Stimulated activated CD4-positive, alpha-beta T cell treated with anti-CD3 and anti-CD28 coated beads, Interleukin-15, amount 100 ng/mL, for 1 hour (primary cell): ENCODE measurements around the gene ZXDA.
"Not testable (repeated sequence)": the region's sequence is repeated elsewhere in the genome, so short reads cannot be mapped to it uniquely, and the experiment has no call there.

ENCODE experiments used
- DNase-seq, 2 donors: peaks; one replicate each; pipeline ENCODE4 v3.0.0-alpha.2; 2020; ENCODE audit warnings: low read depth in 1 of 2, low spot score in 1 of 2

ZXDA gene, protein sequence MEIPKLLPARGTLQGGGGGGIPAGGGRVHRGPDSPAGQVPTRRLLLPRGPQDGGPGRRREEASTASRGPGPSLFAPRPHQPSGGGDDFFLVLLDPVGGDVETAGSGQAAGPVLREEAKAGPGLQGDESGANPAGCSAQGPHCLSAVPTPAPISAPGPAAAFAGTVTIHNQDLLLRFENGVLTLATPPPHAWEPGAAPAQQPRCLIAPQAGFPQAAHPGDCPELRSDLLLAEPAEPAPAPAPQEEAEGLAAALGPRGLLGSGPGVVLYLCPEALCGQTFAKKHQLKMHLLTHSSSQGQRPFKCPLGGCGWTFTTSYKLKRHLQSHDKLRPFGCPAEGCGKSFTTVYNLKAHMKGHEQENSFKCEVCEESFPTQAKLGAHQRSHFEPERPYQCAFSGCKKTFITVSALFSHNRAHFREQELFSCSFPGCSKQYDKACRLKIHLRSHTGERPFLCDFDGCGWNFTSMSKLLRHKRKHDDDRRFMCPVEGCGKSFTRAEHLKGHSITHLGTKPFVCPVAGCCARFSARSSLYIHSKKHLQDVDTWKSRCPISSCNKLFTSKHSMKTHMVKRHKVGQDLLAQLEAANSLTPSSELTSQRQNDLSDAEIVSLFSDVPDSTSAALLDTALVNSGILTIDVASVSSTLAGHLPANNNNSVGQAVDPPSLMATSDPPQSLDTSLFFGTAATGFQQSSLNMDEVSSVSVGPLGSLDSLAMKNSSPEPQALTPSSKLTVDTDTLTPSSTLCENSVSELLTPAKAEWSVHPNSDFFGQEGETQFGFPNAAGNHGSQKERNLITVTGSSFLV

DNA sequence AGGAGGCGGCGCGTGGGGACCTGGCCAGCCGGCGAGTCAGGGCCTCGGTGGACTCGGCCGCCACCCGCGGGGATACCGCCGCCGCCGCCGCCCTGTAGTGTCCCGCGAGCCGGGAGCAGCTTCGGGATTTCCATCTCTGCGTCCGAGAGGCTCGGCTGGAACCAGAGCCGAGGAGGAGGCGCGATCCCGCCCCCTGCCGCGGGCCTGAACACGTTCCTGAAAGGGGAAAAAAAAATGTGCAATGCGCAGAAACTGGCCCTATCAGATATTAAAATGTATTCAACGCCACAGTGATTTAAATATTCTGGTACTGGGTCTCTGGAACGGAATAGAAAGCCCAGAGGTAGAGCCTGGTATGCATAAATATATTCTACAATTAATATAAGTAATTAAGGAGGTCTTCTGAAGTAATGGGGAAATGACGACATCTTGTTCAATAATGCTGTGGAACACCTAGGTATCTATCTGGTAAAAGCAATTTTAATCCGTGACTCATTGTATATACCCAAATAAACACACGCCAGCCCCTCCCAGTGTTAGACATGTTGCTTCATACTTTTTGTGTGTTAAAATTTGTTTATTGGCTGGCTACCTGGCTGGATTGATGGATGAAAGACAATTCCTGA lies at the start of gene ZXDA:
Gene ZXDA (minus strand): TSS at position 172 of the 626 bp plus-strand sequence. CDS start 38 bp downstream, at position 134.
- not testable (repeated sequence) for DNase-seq

DNA sequence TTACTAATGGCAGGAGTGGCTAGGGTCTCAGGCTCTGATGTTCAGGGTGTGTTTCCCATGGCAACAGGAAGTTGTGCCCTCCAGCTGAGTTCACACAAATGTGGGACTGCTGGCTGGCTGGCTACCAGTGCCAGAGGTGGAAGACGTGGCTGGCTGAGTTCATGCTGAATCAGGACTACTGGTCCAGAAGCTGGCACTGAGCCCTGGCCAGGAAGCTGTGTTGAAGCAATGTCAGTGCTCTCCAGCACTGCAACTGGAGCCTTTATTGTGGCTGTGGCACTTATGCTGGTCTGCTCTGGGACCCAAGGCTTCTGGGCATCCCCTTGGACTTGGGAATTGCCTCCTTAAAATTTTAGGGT lies 42.0 kb upstream of the ZXDA start:
- no peak for DNase-seq

DNA sequence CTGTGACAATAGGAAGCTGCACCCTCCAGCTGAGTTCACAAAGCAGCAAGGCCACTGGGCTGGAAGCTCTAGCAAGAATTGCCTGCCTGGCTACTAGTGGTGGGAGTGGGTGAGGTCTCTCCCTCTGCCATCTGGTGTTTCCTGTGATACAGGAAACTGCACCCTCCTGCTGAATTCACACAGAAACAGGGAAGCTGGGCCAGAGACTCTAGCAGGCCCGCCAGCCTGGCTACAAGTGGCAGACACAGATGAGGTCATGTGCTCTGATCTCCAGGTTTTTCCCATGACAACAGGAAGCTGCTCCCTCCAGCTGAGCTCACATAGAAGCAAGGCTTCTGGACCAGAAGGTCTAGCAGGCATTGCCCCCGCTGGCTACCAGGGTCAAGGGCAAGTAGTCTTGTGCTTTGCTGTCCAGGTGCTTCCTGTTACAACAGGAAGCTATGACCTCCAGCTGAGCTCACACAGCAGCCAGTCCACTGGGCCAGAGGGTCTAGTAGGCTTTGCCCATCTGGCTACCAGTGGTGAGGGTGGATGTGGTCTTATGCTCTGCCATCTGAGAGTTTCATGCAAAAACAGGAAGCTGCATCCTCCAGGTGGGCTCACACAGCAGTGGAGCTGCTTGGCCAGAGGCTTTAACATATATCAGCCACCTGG lies 41.5 kb upstream of the ZXDA start:
- DNase-seq, result no peak

DNA sequence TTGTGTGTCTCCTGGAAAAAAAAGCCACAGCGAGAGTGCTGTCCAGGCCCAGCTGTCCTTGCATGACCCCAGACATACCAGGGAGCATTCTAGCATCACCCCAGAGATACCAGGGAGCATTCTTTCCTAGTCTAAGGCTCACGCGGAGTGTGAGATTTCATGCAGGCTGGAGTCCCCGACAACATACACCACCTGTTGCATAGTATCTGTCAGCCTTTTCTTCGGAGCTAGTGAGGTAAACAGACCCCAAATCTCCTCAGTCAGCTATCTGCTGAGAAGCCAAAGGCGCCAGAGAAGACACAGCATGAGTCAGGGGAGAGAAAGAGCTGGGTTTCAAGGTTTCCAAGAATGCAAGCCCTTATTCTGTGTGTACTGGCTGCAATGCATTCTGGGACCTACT lies 23.1 kb upstream of the ZXDA start:
- DNase-seq, result no peak

DNA sequence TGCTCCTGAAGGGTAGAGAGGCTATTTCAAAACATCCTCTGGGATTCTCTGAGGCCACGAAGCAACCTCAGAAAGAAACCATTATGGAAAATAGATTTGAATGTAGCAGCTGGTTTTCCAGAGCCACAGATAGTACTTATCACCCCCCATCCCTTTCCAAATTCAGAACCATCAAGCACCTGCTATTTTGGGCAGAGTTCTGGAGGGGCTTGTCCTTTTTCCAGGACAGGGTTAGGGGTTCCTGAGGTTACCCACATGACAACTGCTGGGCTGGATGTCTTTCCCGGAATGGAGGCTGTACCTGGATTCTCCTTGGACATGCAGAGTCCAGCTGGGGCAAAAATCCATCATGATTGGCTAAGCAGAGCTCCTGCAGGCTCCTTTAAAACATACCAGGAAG lies 22.0 kb upstream of the ZXDA start:
- DNase-seq, result no peak

DNA sequence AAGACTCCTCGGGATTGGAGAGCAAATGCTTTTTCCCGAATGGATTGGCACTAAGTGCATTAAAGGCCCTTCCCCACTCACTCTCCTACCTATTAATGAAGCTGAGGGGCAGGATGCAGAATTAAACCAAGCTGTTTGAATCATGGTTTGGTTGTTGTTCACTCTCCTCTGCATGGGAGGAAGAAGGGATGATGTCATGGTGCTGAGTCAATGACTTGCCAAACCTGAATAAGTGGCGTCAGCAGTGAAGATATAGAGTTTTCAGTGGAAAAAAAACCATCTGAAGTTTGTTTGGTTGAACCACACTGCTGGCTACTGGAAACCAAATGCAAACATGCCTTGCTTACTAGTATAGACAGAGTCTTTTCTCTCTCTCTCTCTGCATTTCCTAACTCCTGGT lies 19.8 kb upstream of the ZXDA start:
- no peak for DNase-seq

DNA sequence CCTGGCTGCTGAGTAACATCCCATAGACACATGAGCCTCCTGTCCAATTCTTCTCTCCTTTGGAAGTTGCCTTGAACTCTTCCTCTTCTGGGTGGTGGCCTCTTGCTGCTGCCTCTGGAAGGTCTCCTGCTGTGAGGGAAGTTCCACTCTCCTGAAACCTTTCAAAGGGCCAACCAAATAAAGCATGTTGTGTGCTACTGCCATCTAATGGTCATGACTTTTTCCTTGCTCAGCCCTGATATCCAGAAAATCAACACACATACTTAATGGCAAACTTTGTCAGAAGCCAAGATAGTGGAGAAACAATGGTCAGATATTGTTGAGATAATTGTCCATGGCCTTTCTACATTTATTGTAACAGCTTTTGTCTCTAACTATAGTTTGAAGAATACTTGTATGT lies 19.1 kb upstream of the ZXDA start:
- no peak for DNase-seq

DNA sequence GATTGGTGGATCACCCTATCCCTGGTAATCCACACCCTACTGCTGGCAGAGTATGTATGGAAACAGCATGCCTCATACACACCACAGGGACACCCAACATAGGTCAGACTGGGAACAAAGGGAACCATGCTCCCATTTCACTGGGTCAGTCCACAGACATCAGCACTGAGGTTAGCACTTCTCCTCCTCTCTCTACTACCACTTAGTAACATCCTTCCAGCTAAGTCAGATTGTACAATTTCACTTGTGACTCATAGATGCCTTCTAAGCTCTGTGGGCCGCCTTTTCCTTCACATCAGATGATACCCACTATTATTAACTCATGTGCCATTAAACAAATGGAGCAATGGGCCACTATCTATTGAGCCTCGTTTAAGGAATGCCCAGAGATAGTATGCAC lies 15.5 kb upstream of the ZXDA start:
- DNase-seq, result no peak

DNA sequence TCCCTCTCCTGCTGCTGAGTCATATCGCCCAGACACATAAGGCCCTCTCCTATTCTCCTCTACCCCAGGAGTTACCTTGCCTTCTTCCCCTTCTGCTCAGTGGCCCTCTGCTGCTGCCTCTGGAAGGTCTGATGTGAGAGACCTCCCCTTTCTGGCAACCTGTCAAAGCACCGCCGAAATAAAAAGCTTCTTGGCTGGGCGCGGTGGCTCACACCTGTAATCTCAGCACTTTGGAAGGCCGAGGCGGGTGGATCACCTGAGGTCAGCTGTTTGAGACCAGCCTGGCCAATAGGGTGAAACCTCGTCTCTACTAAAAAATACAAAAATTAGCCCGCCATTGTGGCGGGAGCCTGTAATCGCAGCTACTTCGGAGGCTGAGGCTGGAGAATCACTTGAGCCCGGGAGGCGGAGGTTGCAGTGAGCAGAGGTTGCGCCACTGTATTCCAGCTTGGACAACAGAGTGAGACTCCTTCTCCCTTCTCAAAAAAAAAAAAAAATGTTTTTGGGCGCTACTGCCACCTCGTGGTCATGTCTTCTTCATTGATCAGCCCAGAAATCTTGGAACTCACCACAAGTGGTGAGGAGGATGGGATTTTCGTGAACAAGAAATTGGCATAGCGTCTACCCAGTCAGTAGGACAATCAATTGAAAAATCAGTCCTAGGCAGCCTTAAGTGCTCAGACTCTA lies 8.6 kb upstream of the ZXDA start:
- no peak for DNase-seq

DNA sequence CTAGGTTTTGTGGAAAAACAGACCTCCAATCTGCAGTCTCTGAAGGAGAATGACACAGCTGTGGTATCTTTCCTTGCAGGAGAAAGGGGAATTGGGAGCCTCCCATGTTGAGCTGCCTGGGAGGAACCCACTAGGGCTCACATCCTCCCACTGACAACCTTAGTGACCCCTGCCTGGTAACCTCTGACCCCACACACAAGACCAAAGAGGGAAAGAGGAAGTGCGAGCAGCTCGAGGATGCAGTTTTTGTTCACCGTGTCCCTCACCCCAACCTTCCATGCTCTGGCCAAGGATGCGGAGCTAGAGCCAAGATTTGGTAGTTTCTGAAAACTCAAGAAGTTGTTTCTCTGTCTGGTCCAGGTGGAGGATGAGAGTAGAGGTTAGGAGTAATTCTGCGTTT lies 5.4 kb upstream of the ZXDA start:
- DNase-seq, result no peak

DNA sequence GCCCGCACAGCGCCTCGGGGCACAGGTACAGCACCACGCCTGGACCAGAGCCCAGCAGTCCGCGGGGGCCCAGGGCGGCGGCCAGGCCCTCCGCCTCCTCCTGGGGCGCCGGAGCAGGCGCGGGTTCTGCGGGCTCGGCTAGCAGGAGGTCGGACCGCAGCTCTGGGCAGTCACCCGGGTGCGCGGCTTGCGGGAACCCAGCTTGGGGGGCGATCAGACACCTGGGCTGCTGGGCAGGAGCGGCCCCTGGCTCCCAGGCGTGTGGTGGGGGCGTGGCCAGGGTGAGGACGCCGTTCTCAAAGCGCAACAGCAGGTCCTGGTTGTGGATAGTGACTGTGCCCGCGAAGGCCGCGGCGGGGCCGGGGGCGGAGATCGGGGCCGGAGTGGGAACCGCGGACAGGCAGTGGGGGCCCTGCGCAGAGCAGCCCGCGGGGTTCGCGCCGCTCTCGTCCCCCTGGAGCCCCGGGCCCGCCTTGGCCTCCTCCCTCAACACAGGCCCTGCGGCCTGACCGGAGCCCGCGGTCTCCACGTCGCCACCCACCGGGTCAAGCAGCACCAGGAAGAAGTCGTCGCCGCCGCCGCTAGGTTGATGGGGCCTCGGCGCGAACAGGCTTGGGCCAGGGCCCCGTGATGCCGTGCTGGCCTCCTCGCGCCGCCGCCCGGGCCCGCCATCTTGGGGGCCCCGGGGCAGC lies 517 bp downstream of the ZXDA start:
- DNase-seq, result peak in 1 of 2 donors; percentile 1

DNA sequence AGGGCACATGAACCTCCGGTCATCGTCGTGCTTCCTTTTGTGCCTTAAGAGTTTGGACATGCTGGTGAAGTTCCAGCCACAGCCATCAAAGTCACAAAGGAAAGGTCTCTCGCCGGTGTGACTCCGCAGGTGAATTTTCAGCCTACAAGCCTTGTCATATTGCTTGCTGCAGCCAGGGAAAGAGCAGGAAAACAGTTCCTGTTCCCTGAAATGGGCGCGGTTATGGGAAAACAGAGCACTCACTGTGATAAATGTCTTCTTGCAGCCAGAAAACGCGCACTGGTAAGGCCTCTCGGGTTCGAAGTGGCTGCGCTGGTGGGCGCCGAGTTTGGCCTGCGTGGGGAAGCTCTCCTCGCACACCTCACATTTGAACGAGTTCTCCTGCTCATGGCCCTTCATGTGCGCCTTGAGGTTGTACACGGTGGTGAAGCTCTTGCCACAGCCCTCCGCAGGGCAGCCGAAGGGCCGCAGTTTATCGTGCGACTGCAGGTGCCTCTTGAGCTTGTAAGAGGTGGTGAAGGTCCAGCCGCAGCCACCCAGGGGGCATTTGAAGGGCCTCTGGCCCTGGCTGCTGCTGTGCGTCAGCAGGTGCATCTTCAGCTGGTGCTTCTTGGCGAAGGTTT lies 1.2 kb downstream of the ZXDA start:
- DNase-seq, result not testable (repeated sequence)

DNA sequence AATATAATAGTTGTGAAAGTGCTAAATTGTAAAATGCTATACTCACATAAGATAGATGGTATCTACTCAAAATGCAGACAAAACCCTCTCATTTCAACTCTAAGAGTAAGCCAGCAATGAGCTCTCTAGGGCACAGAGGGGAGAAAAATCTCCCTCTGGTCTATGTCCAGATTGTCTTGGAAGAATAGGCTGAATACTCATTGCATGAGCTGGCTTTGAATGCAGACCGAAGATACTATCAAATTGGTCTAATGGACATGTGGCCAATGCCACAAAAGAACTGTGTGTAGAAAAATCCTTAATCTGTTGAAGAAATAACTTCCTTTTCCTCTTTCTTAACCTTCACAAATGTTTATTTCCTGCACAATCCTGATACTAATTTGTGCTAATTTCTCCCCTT lies 3.5 kb downstream of the ZXDA start:
- no peak for DNase-seq

DNA sequence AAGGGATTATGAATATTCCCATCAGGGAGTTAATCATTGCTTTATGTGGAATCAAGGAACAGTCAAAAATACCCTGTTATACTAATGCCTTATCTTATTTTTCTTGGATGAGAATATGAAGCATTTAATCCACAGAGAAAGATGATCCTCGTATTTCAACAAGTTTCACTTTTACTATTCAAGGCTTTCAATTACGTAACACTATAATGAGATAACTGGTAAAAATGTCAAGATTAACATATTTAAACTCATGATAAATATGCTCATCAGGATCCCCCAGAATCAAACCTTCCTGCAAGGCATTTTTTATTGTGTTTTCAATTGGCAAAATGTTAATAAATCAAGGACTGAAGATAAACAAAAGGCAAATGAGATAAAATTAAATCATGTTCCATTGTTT lies 5.1 kb downstream of the ZXDA start:
- no peak for DNase-seq

DNA sequence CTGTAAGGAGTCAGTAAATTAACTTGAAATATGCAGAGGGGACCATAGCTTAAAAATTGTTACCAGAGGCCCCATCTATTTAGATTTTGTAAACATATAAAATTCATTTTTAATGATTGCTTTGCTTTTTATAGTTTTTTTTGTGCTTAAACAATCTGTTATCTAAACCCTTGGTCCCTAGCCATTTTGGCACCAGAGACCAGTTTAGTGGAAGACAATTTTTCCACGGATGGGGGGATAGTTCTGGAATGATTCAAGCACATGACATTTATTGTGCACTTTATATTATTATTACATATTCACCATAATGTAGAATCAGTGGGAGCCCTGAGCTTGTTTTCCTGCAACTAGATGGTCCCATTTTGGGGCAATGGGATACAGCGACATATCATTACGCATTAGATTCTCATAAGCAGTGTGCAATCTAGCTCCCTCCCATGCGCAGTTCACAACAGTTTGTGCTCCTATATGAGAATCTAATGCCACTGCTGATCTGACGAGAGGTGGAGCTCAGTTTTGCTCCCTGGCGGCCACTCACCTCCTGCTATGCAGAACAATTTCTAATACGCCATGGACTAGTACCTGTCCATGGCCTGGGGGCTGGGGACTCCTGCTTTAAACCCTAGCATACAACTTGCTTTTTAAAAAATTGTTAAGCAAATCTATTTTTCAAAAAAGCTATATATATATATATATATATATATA lies 5.9 kb downstream of the ZXDA start:
- no peak for DNase-seq

DNA sequence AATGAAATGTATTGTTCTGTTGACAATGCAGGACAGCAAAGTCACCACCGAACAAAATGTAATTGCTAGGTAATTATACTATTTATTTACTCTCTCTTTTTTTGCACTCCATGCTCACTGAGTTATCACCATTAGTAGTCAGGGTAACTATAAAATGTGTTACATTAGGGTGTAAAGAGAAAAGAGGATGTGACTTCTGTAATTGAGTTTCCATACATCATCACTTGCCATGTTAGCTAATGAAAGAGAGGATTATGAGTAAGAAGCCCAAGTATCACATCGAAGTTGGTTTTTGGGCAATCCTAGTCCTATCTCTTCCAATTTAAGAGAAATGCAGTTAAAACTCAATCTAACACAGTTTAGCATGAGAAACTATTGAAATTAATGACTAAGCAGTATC lies 7.6 kb downstream of the ZXDA start:
- DNase-seq, result no peak

DNA sequence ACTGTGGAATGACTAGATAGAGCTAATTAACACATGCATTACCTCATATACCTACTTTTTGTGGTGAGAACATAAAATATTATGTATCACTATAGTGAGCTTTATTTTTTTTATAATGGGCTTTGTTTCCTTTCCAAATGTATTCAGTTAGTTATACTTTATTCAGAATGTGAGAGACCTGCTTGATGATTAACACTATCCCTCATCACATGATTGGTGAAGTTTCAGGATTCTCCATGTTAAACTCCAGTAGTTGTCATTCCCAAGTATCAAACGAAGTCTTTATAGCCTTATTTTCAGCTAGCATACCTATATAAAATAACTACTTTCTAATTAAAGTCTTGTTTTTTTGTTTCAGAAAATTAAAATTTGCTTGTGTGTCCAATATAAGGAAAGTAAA lies 8.8 kb downstream of the ZXDA start:
- no peak for DNase-seq

DNA sequence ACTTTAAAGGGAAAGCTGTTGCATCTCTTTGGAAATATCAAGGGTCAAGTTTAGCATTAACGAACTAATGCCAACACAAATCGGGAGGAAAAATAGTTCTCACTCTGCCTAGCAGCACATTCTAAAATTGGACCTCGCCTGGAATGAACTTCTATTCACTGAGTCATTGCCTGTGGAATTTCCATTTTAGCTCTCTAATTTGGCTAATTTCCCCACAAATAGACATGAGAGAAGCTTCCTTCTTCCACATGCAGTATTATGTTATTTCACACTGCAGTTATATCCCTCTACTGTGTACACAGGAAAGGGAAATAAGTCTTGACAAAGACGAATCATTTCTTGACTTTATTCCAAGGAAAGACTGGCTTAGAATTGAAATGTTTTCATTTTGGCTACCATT lies 9.3 kb downstream of the ZXDA start:
- no peak for DNase-seq

DNA sequence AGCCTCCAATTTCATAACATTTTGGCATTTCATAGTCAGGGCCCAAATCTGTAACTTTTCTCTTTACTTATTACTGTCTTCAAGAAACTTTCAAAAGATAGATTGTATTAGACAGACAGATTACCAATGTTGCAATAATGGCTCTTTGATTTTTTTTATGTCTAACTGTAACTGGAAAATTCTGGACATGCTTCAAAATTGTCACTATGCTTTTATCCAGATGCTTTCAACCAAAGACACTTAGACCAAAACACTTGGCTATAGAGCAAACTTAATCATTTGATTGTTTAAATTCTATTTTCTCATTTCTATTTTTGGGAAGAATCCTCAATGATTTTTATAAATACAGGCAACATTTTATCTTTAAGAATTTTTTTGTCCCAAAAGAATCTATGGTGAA lies 10.4 kb downstream of the ZXDA start:
- no peak for DNase-seq
